GM12891 (cell line): ENCODE data around the gene GIGYF1.

ENCODE experiments used
- POLR2A ChIP-seq: IDR thresholded peaks from 2 replicates; pipeline ENCODE4 v1.6.1; 2011; ENCODE audit warnings: low read depth, low read length, control low read depth
- POLR2AphosphoS5 ChIP-seq: IDR thresholded peaks from 2 replicates; pipeline ENCODE4 v1.6.1; 2011; ENCODE audit warnings: low read depth, low read length, control low read depth
- POU2F2 ChIP-seq: IDR thresholded peaks from 2 replicates; pipeline ENCODE4 v1.6.1; 2011; ENCODE audit warnings: low read depth, mild to moderate bottlenecking, control low read depth, low read length, moderate library complexity
- TAF1 ChIP-seq: IDR thresholded peaks from 2 replicates; pipeline ENCODE4 v1.6.1; 2011; ENCODE audit warnings: low read depth, low read length, control low read depth

GRCh38 chr7:100654908-100655831 is 38.9 kb downstream of the GIGYF1 start:
- TF ChIP-seq POLR2AphosphoS5 (no peak), POLR2A (no peak), POU2F2 (no peak), TAF1 (no peak)
